HepG2 (cell line): ENCODE data around the gene POLR3E. TPM values are rescaled to one million over a fixed set of nuclear protein-coding genes. Genes with fewer than 3 reads are reported as not detected.

ENCODE experiments used
- CERS6 ChIP-seq: sonication (generic); formaldehyde crosslinking; IDR thresholded peaks from 2 replicates; pipeline ENCODE4 v1.5.0; 2020; ENCODE audit warnings: missing genetic modification reagents
- KLF15 ChIP-seq: sonication (generic); formaldehyde crosslinking; IDR thresholded peaks from 2 replicates; pipeline ENCODE4 v1.8.1; 2023; ENCODE audit warnings: borderline replicate concordance, mild to moderate bottlenecking, inconsistent platforms, missing genetic modification reagents, mixed read lengths
- MAZ ChIP-seq, 2 experiments: sonication (generic) in 1 of 2; formaldehyde crosslinking in 1 of 2; IDR thresholded peaks; 2 replicates each; pipeline versions ENCODE4 v1.5.0 to v1.6.1; 2012 to 2020; ENCODE audit warnings: low read depth in 2 of 2, mild to moderate bottlenecking in 2 of 2, borderline replicate concordance in 1 of 2, improper control_type of control experiment in 1 of 2, low read length in 1 of 2, missing genetic modification reagents in 1 of 2, moderate library complexity in 1 of 2
- SIN3A ChIP-seq: IDR thresholded peaks from 2 replicates; pipeline ENCODE4 v1.6.1; 2011; ENCODE audit warnings: low read depth, mild to moderate bottlenecking, control low read depth, low read length, borderline replicate concordance
- USF2 ChIP-seq, 2 experiments: sonication (generic) in 1 of 2; formaldehyde crosslinking in 1 of 2; IDR thresholded peaks; 2 replicates each; pipeline versions ENCODE4 v1.5.1 to v1.6.1; 2011 to 2020; ENCODE audit warnings: borderline replicate concordance in 1 of 2, low read depth in 1 of 2, low read length in 1 of 2, mild to moderate bottlenecking in 1 of 2, missing genetic modification reagents in 1 of 2, moderate library complexity in 1 of 2
- ZBTB40 ChIP-seq, 2 experiments: fragments of 450-650 bp in 1 of 2; sonication (generic) in 1 of 2; formaldehyde crosslinking in 1 of 2; IDR thresholded peaks; 2 replicates each; pipeline versions ENCODE4 v1.6.1 to v1.8.0; 2016 to 2022; ENCODE audit warnings: antibody characterized with exemption in 1 of 2, mild to moderate bottlenecking in 1 of 2, missing genetic modification reagents in 1 of 2
- ZNF629 ChIP-seq: sonication (generic); formaldehyde crosslinking; conservative IDR thresholded peaks from 2 replicates; pipeline ENCODE4 v1.5.0; 2020; ENCODE audit warnings: missing genetic modification reagents
- ZNF737 ChIP-seq: sonication (generic); formaldehyde crosslinking; IDR thresholded peaks from 2 replicates; pipeline ENCODE4 v1.5.0; 2020; ENCODE audit warnings: missing genetic modification reagents, mild to moderate bottlenecking, borderline replicate concordance
- ZSCAN30 ChIP-seq: sonication (generic); formaldehyde crosslinking; IDR thresholded peaks from 2 replicates; pipeline ENCODE4 v1.5.0; 2020; ENCODE audit warnings: mild to moderate bottlenecking, missing genetic modification reagents
- ZXDC ChIP-seq: sonication (generic); formaldehyde crosslinking; IDR thresholded peaks from 2 replicates; pipeline ENCODE4 v1.5.0; 2020; ENCODE audit warnings: mild to moderate bottlenecking, missing genetic modification reagents
- polyA plus RNA-seq, 8 experiments: library from polyadenylated mRNA; depleted of rRNA in 3 of 8; stranded (reverse) in 7 of 8; unstranded in 1 of 8; fragments of >200 nt; fragmentation: Illumina TruSeq in 4 of 8; extraction: Trizol in 4 of 8; gene quantifications; 2 replicates each; pipeline versions ENCODE4 v1.2.1 to v1.2.3, GENCODE V29; 2011 to 2016; ENCODE audit warnings: low read depth in 4 of 8, missing spikeins in 1 of 8, mixed read lengths in 1 of 8; ENCODE audit not compliant: insufficient read depth in 1 of 8
- total RNA-seq, 5 experiments: library from RNA; depleted of rRNA; stranded (reverse); fragments of >200 nt; fragmentation: Illumina TruSeq; extraction: Trizol; gene quantifications; 2 replicates each; pipeline ENCODE4 v1.2.3, GENCODE V29; 2016; ENCODE audit warnings: low read depth in 1 of 5

The POLR3E gene
- total and polyA plus RNA-seq, 2 of the 13 experiments (the other 11 are each of a cell fraction or from before 2014, with no cell fraction given) = 135 to 262 TPM

GRCh38 chr16:22373662-22374310 is 76.6 kb downstream of the POLR3E start (continued):
- no peak for TF ChIP-seq USF2 (IDR thresholded peaks at IDR 0.05; ENCODE audit: low read depth, low read length)
- no peak for TF ChIP-seq USF2 (CRISPR knock-in tag; IDR thresholded peaks at IDR 0.05; ENCODE audit: borderline replicate concordance)
- 0 out of 2 replicates have a peak, but pooled peaks have one; percentile 8 for TF ChIP-seq ZNF629 (CRISPR knock-in tag)
- TF ChIP-seq MAZ (IDR thresholded peaks at IDR 0.05; ENCODE audit: borderline replicate concordance, low read depth, low read length) = peak; percentile 57; the same call in 1 of the 2 replicates
- no peak for TF ChIP-seq MAZ (CRISPR knock-in tag; IDR thresholded peaks at IDR 0.05; ENCODE audit: low read depth)
- peak; percentile 58; the same call in 1 of the 2 replicates for TF ChIP-seq KLF15 (CRISPR knock-in tag)
- no peak for TF ChIP-seq ZBTB40 (IDR thresholded peaks at IDR 0.05)
- TF ChIP-seq ZBTB40 (CRISPR knock-in tag; IDR thresholded peaks at IDR 0.05) = peak; percentile 67; the same call in 1 of the 2 replicates
- TF ChIP-seq SIN3A = peak; percentile 62; the same call in 1 of the 2 replicates
- TF ChIP-seq CERS6 (CRISPR knock-in tag) = peak; percentile 29; the same call in 1 of the 2 replicates
- peak; percentile 6; the same call in 1 of the 2 replicates for TF ChIP-seq ZXDC (CRISPR knock-in tag)
- TF ChIP-seq ZSCAN30 (CRISPR knock-in tag) = no peak
- TF ChIP-seq ZNF737 (CRISPR knock-in tag) = peak; percentile 95; the same call in 1 of the 2 replicates
